GM21390 (cell line): Measurements from ENCODE around the gene PRSS36.
"Not testable (repeated sequence)": the region's sequence is repeated elsewhere in the genome, so short reads cannot be mapped to it uniquely, and the experiment has no call there.

Experiments
- ATAC-seq: cut with Tn5 transposase; IDR thresholded peaks from one replicate; pipeline ENCODE4 v1.9.1; 2021; ENCODE audit not compliant: unreplicated experiment

The PRSS36 gene

GRCh38 chr16:31106509-31107464, 43.1 kb downstream of the PRSS36 start:
- ATAC-seq: no peak

- no peak for ATAC-seq
These were observed 44.1 kb downstream of the PRSS36 start for GRCh38 chr16:31105677-31106213.

DNA sequence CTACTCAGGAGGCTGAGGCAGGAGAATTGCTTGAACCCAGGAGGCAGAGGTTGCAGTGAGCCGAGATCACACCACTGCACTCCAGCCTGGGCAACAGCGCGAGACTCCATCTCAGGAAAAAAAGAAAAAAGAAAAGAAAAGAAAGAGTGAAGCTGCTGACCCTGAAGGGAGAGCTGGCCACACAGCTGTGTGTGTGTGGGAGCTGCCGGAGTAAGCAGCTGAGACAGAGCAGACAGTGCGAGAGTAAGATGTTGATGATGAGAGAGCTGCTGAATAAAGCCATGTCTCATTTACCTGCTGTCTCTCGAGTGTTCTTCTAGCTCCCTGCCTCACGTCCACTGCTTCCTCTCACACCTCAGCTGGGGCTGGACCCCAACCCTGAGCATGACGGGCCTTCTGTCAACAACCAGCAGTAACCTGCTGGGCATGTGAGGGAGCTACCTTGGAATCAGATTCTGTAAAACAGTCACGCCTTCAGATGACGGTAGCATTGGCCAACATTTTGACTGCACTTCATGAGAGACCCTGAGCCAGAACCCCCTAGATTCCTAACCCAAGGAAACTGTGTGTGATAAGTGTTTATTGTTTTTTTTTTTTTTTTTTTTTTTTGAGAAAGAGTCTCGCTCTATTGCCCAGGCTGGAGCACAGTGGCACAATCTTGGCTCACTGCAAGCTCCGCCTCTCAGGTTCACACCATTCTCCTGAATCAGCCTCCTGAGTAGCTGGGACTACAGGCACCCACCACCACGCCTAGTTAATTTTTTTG, 48.8 kb downstream of the PRSS36 start:
- ATAC-seq: not testable (repeated sequence)

GRCh38 chr16:31099860-31100638, 49.8 kb downstream of the PRSS36 start:
- no peak for ATAC-seq

DNA sequence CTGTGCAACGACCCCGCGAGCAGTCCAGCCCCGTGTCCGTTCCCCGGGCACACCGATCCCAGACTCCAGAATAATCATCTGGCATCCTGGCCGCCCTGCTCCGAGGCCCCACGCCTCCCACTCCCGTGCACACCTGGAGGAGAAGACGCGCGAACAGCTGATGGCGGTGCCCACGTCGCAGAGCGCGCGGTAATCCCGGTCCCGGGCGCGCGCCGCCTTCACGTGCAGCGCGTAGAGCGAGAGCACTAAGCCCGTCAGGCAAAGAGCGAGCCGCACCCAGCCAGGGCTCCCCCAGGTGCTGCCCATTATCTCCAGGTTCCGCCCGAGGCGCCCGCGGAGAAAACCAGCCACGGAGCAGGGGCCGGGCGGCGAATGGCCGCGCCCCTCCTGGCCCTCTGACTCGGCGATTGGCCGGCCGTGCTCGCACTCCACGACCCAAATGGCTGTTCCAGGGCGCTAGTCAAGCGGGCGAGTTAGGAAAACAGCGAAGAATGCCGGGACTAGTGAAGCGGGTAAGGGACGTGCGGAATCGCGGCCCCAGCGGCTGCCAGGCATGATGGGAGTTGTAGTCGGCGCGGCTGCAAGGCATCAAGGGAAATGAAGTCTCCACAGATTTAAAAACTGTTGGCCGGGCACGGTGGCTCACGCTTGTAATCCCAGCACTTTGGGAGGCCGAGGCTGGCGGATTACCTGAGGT, 55.3 kb downstream of the PRSS36 start, which contains the start of gene VKORC1:
VKORC1 (minus strand) TSS at position 374 of the 697 bp plus-strand sequence; CDS start at position 306, 68 bp downstream.
- ATAC-seq: peak; percentile 85

GRCh38 chr16:31094088-31094423, 55.8 kb downstream of the PRSS36 start:
- ATAC-seq: no peak

DNA sequence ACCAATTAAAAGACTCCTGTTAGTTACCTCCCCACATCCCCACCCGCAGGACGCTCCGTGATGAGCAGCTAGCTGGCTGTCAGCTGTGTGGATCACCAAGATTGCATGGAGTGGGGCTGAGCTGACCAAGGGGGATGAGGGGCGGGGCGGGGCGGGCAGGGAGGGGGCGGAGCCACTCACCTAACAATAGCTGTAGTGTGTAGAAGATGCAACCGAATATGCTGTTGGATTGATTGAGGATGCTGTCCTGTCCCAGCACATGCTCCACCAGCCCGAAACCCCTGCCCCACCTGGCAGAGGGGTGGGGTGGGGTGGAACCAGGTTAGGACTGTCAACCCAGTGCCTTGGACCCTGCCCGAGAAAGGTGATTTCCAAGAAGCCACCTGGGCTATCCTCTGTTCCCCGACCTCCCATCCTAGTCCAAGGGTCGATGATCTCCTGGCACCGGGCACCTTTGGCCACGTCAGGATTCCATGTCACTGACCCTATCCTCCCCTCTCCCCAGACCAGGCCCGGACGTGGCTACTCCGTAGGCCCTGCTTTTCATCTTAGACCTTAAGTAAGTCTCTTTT, 56.6 kb downstream of the PRSS36 start:
- ATAC-seq: no peak

DNA sequence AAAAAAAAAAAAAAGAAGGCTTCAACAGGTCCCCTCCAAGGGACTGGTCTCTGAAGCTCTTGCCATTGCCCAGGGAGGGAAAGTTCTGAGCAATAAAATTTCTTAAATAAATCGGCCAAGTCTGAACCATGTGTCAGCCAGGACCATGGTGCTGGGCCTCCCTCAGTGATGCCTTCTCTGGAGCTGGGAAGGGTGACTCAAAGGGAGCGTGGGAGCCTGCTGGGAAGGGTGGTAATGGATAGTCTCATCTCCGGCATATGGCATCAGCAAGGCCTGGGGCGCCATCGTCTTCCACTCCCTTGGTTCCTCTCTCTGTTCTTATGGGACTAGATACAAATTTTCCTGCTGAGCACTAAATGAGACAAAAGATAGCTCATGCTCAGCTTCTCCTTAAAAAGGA, 57.5 kb downstream of the PRSS36 start:
- ATAC-seq: no peak

DNA sequence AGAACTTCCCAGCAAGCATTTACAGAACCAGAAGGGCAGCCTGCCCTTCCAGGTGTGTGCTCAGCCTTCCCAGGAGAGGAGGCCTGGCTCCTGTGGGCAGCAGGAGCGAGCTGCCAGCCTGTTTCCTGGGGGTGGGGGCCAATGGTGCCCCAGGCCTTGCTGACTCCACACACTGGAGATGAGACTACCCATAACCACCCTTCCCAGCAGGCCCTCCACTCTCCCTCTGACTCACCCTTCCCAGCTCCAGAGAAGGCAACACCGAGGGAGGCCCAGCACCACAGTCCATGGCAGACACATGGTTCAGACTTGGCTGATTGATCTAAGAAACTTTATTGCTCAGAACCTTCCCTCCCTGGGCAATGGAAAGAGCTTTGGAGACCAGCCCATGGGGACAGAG, 59.3 kb downstream of the PRSS36 start:
- ATAC-seq: no peak

GRCh38 chr16:31089199-31089598, 60.7 kb downstream of the PRSS36 start:
- no peak for ATAC-seq
